Measurements from ENCODE around the gene CD2AP.

- TF ChIP-seq ZNF609 (CRISPR knock-in tag; IDR thresholded peaks at IDR 0.05; ENCODE audit: borderline replicate concordance) (no peak), BMI1 (IDR thresholded peaks at IDR 0.05; ENCODE audit: low read length) (no peak), ZNF121 (CRISPR knock-in tag; conservative IDR thresholded peaks at IDR 0.05) (no peak)
Measured at GRCh38 chr6:47483853-47484546, 6.4 kb downstream of the CD2AP start.
